Choroid plexus epithelial cell (primary cell): ENCODE data around the gene KHDRBS2.

Experiments used
- DNase-seq: peaks from one replicate; pipeline ENCODE4 v3.0.0-alpha.2; 2010; ENCODE audit warnings: low read depth
- H3K4me3 ChIP-seq: 2 replicates; pipeline ENCODE4 v1.5.1; 2011; ENCODE audit warnings: low read depth, mild to moderate bottlenecking, control low read depth, low read length, moderate library complexity
- CTCF ChIP-seq: conservative IDR thresholded peaks from 2 replicates; pipeline ENCODE4 v1.5.1; 2011; ENCODE audit warnings: low read depth, mild to moderate bottlenecking, control low read depth, inconsistent platforms, low read length, moderate library complexity

KHDRBS2 gene

DNA sequence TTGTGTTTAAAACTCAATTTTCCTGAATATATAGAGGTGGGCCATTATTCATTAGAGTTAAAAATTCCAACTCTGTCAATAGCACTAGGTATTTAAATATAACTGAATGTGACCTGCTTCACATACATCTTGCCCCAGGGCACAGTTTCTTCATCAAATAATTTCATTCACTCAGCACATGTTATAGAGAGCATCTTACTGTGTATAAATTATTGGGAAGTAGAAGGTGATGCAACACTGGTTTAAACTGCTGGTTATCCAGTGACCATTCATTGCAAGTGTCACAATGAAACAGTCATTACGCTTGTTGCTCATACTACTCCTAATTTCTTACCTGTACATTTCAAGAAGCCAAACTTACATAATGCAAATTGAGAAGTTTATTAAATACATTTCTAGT lies 93.4 kb downstream of the KHDRBS2 start:
- TF ChIP-seq CTCF, result no peak
- H3K4me3 ChIP-seq, result no peak overlapping the region
- DNase-seq, result no peak

DNA sequence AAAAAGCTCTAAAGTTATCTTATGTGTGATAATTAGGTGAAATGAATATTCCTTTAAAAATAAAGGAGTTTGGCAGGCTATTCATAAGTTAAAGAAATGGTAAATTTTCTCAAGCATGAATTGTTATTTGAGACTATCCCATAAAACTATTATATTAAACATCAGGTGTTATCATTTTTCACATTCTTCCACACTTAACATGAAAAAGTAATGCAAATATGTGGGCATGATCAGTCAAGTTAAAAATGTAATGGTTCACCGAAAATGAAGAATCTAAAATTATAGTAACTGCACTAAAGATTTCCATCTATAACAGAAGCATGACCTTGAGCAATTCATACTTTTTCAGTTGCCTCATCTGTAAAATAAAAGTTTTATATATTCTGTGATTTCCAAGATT lies 110.8 kb downstream of the KHDRBS2 start:
- no peak for DNase-seq
- no peak for TF ChIP-seq CTCF
- H3K4me3 ChIP-seq, result no peak overlapping the region

DNA sequence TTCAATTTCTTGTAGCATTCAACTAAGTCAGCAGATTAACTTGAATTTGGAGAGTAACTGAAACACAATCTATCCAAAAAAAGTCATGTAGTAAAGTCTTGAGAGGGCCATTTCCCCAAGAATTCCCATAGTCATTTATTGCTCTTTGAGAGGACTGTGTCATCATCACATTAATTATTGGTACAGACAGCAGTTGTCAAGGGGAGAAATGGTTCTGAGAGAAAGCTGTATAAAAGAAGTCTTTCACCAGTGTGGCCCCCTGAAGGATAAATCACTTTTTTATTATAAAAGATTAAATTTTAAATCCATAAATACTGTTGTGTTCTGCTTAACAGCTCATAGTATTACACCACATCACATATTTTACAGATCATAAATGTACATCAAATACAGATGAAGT lies 111.5 kb downstream of the KHDRBS2 start:
- H3K4me3 ChIP-seq, result no peak overlapping the region
- DNase-seq, result no peak
- TF ChIP-seq CTCF, result no peak

DNA sequence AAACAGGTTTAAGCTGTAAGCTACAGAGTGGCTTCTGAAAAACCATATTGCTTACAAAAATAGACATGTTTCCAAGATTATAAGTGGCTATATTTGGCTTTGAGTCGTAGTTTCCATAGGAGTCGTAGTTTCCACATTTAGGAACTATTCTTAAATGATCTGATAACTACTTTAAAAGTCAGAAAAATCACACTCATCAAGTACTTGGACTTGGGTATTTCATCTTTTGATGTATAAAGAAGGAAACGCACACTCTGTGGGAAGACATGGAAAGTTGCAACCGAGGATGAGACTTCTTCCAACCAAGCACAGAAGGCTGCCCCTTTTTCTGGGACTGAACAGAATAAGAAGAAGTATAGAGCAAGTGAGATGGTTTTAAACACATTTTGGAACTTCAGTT lies 118.3 kb downstream of the KHDRBS2 start:
- H3K4me3 ChIP-seq, result no peak overlapping the region
- no peak for TF ChIP-seq CTCF
- no peak for DNase-seq

GRCh38 chr6:62162858-62163257 lies 123.2 kb downstream of the KHDRBS2 start:
- no peak for DNase-seq
- TF ChIP-seq CTCF, result no peak
- H3K4me3 ChIP-seq, result no peak overlapping the region

- no peak for DNase-seq
- H3K4me3 ChIP-seq, result no peak overlapping the region
- TF ChIP-seq CTCF, result no peak
Observed at GRCh38 chr6:62152796-62153195, 133.2 kb downstream of the KHDRBS2 start.

GRCh38 chr6:62150048-62150663 lies 135.9 kb downstream of the KHDRBS2 start:
- TF ChIP-seq CTCF, result peak; percentile 56
- peak; percentile 29 for DNase-seq
- no peak overlapping the region for H3K4me3 ChIP-seq
